ENCODE results near the gene ADAD1.
"Not testable (repeated sequence)": the region's sequence is repeated elsewhere in the genome, so short reads cannot be mapped to it uniquely, and the experiment has no call there.

ADAD1 gene

GRCh38 chr4:122378711-122379110 lies at the start of gene ADAD1:
ADAD1 (plus strand) TSS chr4:122379011; CDS start chr4:122380070, 1,059 bp downstream.
- in situ Hi-C loops (cut with HindIII; ENCODE audit: low sequenced_read_pairs): no loop called here

GRCh38 chr4:122329876-122330565 lies 48.8 kb upstream of the ADAD1 start:
- in situ Hi-C loops (cut with HindIII; ENCODE audit: low sequenced_read_pairs): no loop called here

GRCh38 chr4:122331195-122331594 lies 47.6 kb upstream of the ADAD1 start:
- in situ Hi-C loops (cut with HindIII; ENCODE audit: low sequenced_read_pairs): no loop called here

- in situ Hi-C loops (cut with HindIII; ENCODE audit: low sequenced_read_pairs): no loop called here
Measured at GRCh38 chr4:122334828-122335227, 44.0 kb upstream of the ADAD1 start.

GRCh38 chr4:122341886-122342285 lies 36.9 kb upstream of the ADAD1 start:
- in situ Hi-C loops (cut with HindIII; ENCODE audit: low sequenced_read_pairs): no loop called here

GRCh38 chr4:122346036-122346435 lies 32.8 kb upstream of the ADAD1 start:
- in situ Hi-C loops (cut with HindIII; ENCODE audit: low sequenced_read_pairs): no loop called here

- in situ Hi-C loops (cut with HindIII; ENCODE audit: low sequenced_read_pairs): no loop called here
Measured at GRCh38 chr4:122346503-122346902, 32.3 kb upstream of the ADAD1 start.

- in situ Hi-C loops (cut with HindIII; ENCODE audit: low sequenced_read_pairs): no loop called here
Measured at GRCh38 chr4:122356317-122356808, 22.4 kb upstream of the ADAD1 start.

- in situ Hi-C loops (cut with HindIII; ENCODE audit: low sequenced_read_pairs): no loop called here
Measured at GRCh38 chr4:122360754-122361153, 18.1 kb upstream of the ADAD1 start.

- in situ Hi-C loops (cut with HindIII; ENCODE audit: low sequenced_read_pairs): no loop called here
Measured at GRCh38 chr4:122364700-122365404, 14.0 kb upstream of the ADAD1 start.

- in situ Hi-C loops (cut with HindIII; ENCODE audit: low sequenced_read_pairs): not testable (repeated sequence)
Measured at GRCh38 chr4:122368786-122369185, 10.0 kb upstream of the ADAD1 start.

GRCh38 chr4:122377352-122377751 lies 1.5 kb upstream of the ADAD1 start:
- in situ Hi-C loops (cut with HindIII; ENCODE audit: low sequenced_read_pairs): no loop called here

GRCh38 chr4:122379239-122379638 lies 428 bp downstream of the ADAD1 start:
- in situ Hi-C loops (cut with HindIII; ENCODE audit: low sequenced_read_pairs): no loop called here

- in situ Hi-C loops (cut with HindIII; ENCODE audit: low sequenced_read_pairs): no loop called here
Measured at GRCh38 chr4:122383341-122383740, 4.5 kb downstream of the ADAD1 start.

GRCh38 chr4:122384245-122384644 lies 5.4 kb downstream of the ADAD1 start:
- in situ Hi-C loops (cut with HindIII; ENCODE audit: low sequenced_read_pairs): no loop called here

GRCh38 chr4:122393276-122393675 lies 14.5 kb downstream of the ADAD1 start:
- in situ Hi-C loops (cut with HindIII; ENCODE audit: low sequenced_read_pairs): no loop called here

GRCh38 chr4:122403861-122404260 lies 25.1 kb downstream of the ADAD1 start:
- in situ Hi-C loops (cut with HindIII; ENCODE audit: low sequenced_read_pairs): no loop called here

- in situ Hi-C loops (cut with HindIII; ENCODE audit: low sequenced_read_pairs): no loop called here
Measured at GRCh38 chr4:122412547-122412946, 33.7 kb downstream of the ADAD1 start.

- in situ Hi-C loops (cut with HindIII; ENCODE audit: low sequenced_read_pairs): no loop called here
Measured at GRCh38 chr4:122423246-122423645, 44.4 kb downstream of the ADAD1 start.

GRCh38 chr4:122431351-122431750 lies 52.5 kb downstream of the ADAD1 start:
- in situ Hi-C loops (cut with HindIII; ENCODE audit: low sequenced_read_pairs): no loop called here

- in situ Hi-C loops (cut with HindIII; ENCODE audit: low sequenced_read_pairs): no loop called here
Measured at GRCh38 chr4:122434285-122434684, 55.5 kb downstream of the ADAD1 start.

GRCh38 chr4:122450847-122451246 lies 72.0 kb downstream of the ADAD1 start:
- in situ Hi-C loops (cut with HindIII; ENCODE audit: low sequenced_read_pairs): no loop called here
